AG08395 (cell line): Measurements from ENCODE around the gene ACTG1.

Experiments used
- DNase-seq: peaks from one replicate; pipeline ENCODE4 v3.0.0; 2012; ENCODE audit warnings: mixed read lengths, low spot score

Gene ACTG1

GRCh38 chr17:81494626-81495377 is 17.8 kb downstream of the ACTG1 start:
- no peak for DNase-seq

GRCh38 chr17:81493198-81494038 is 19.2 kb downstream of the ACTG1 start:
- no peak for DNase-seq

GRCh38 chr17:81492706-81493105 is 19.9 kb downstream of the ACTG1 start:
- DNase-seq, result no peak

GRCh38 chr17:81492202-81492601 is 20.4 kb downstream of the ACTG1 start:
- no peak for DNase-seq

DNA sequence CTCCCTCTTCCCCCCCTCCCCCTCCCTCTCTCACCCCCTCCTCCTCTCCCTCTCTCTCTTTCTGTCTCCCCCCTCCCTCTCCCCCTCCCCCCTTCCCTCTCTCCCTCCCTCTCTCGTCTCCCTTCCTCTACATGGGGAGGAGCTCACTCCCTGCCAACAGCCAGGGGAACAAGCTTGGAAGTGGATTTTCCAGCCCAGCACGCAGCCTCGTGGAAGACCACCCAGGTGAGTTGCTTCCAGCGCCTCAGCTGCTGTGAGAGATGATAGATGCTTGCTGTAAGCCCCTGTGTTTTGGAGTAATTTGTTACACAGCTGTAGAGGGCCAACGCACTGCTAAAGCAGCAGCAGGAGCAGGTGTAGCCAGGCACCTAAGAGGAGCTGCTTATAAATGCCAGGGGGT is 20.8 kb downstream of the ACTG1 start:
- no peak for DNase-seq

- no peak for DNase-seq
Measured at GRCh38 chr17:81491181-81491581, 21.4 kb downstream of the ACTG1 start.

DNA sequence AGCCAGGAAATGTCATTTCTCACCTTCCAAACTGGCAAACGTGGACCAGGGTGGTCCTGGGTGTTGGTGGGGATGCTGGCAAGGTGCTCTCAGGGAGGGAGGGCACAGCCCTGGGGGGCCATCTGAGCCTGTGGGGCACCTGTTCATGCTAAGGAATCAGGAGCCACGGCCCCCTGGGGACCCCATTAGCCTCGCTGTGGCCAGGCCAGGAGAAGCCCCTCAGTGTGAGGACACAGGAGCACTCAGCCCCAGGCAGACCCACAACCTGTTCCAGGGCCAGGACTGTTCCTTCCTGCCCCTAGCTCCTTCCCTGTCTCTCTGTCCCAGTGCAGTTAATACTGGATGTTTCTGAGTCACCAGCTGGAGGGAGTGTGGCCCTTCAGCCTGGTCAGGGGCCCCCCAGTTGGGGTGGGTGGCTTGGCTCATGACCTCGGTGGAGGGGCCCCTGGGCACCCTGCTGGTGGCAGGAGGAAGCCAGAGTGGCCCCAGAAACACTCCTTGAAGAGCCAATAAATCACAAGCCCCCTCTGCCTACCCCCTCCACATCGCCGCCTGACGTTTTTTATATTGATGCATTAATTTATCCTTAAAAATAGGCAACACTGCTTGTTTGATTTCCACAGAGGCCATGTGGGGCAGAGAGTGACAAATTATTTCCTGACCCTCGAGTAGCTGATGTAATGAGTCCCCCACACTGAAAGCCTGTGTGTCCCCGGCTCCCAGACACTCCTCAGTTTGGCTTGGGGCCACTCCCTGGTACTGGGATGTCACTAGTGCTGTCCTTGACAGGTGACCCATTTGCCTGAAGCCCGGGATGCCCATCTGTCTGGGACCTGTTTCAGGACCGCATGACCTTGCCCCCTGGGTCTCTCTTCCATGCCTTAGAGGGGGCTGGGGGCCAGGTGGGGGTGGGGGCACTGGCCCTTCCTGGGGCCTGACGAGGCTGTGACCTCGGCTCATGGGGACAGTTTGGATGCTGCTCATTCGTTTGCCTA is 22.3 kb downstream of the ACTG1 start:
- no peak for DNase-seq

GRCh38 chr17:81489012-81489997 is 23.3 kb downstream of the ACTG1 start:
- DNase-seq, result no peak

DNA sequence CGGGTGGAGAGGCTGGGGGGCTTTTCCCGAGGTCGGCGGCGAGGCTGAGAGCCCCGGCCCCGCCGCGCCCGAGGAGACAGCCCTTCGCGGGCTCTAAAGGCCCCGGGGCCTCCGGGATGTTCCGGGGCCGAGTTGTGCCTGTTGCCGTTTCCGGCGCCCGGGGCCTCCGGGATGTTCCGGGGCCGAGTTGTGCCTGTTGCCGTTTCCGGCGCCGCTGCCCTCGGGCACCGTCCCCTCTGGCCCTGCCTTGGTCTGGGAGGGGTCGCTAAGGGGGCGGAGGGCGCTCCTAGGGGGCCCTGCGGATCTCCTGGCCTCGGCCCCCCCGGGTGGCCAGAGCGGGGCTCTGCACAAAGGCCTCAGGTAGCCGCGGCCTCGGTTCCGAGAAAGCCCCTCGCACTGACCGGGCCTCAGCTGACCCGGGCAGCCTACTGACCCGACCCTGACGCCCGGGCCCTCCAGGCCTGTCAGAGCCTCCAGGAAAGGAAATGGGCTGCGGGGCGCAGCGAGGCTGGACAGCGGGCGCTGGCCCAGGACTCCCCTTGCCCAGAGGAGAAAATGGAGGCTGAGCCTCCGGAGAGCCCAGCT is 24.2 kb downstream of the ACTG1 start:
- no peak for DNase-seq

DNA sequence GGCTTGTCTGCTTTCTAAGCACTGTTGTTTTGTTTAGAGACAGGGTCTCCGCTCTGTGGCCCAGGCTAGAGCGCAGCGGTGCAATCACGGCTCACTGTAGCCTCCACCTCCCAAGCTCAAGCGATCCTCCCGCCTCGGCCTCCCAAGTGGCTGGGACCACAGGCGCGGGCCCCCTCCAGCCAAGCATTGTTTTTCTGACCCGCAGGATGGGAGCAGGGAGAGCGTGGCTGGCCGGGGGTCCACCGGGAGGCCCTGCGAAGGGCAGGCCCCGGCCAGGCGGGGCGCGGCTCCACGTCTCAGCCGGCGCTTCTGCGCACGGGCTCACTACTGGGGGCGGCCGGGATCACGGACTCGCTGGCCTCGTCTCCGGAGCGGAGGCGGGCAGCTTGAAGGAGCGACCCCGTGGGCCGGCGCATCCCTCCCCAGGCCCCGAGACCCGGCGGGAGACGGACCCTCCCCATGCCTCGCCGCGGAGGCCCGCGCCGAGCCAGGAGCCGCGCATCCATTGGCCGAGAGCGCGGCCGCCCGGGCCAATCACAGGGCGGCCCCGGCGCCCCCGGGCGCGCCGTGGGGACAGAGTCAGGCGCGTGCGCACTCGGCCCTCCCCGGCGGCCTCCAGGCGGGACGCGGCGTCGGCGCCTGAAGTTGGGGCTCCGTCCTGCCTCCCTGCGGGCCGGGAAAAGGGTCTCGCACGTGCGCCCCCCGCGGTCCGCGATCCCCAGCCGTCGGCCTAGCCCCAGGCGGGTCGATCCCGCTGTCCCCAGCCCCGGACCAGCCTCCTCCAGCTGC is 24.9 kb downstream of the ACTG1 start:
- peak; percentile 98 for DNase-seq

DNA sequence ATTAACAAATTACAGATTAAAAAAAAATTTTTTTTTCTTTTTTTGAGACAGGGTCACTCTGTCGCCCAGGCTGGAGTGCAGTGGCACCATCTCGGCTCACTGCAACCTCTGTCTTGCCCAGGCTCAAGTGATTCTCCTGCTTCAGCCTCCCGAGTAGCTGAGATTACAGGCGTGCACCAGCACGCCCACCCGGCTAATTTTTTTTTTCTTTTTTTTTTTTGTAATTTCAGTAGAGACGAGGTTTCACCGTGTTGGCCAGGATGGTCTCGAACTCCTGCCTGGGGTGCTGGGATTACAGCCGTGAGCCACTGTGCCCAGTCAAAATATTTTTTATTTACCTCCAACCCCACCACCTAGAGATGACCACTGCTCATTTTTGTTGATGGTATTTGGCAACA is 25.5 kb downstream of the ACTG1 start:
- DNase-seq, result no peak

DNA sequence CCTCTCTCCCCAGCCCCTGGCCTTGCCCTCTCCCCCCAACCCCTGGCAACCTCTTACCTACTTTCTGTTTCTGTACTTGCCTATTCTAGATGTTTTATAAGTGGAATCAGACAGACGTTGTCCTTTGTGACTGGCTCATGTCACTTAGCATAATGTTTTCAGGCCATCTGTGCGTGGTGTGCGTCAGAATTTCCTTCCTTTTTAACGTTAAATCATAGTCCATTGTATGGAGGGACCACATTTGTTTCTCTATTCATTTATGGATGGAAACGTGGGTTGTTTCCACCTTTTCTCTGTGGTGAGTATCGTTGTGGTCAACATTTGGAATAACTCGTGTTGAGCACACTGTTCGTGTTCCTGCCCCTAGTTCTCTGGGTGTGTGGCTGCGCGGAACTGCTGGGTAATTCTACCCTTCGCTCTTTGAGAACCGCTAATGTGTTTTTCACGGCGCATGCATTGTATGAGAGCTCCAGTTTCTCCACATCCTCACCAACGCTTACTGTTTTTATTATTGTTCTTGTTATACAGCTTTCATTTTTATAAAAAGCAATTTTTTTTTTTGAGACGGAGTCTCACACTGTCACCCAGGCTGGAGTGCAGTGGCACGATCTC is 26.3 kb downstream of the ACTG1 start:
- no peak for DNase-seq

- DNase-seq, result peak; percentile 82
Measured at GRCh38 chr17:81484195-81484979, 28.2 kb downstream of the ACTG1 start.

DNA sequence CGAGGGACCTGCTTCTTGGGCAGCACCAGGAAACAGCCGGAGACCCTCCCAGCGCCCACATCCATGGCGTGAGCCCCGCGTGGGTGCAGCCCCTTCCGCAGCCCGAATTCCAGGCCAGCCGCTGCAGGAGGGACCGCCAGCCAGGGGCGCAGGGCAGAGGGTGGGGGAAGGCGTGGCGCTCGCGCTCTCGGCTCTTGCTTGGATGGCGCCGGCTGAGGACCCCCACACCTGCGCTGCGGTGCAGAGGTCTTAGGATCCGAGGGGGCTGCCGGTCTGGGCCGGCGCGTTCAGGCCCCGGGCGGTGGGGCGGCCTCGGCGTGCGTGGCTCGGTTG is 28.8 kb downstream of the ACTG1 start:
- DNase-seq, result no peak

GRCh38 chr17:81483085-81483861 is 29.3 kb downstream of the ACTG1 start:
- DNase-seq, result no peak

DNA sequence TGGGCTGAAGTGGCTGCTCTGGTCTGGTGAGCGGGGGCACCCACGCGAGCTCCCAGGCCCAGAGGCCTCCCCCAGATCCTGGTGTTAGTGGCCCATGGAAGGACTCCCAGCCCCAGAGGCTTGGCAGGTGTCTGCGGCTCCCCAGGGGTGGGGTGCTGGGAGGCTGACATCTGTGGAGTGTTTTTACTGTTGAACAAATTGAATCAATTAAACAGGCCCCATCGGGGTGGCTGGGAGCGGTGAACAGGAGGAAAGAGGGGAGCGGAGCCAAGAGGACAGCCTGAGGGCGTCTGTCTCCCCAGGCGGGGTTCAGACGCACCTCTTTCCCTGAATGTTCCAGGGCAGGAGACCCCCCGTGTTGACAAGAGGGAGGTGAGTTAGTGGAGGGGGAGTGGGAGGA is 29.9 kb downstream of the ACTG1 start:
- DNase-seq, result no peak

- DNase-seq, result no peak
Measured at GRCh38 chr17:81481815-81482505, 30.6 kb downstream of the ACTG1 start.
